ENCODE data around the gene ABCA13.
"Not testable (repeated sequence)": the region's sequence is repeated elsewhere in the genome, so short reads cannot be mapped to it uniquely, and the experiment has no call there.

The ABCA13 gene

DNA sequence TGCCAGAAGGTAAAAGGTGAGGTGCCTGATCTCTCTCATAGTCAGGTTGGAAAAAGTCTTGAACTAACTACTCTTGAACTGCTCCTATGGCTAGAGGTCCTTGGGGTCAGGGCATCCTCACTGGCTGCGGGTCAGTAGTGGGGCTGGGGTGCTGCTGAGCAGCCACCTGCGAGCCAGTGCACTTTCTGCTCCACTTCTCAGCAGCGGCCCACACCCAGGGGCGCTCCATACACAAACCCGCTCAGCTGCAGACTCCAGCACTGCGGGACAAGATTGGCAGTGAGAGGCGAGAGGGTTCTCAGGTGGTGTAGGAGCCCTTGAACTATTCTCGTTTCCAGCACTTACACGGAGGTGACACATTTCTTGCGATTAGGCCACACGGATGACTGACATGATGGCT is 6.0 kb downstream of the ABCA13 start:
- DNase-seq: no peak

DNA sequence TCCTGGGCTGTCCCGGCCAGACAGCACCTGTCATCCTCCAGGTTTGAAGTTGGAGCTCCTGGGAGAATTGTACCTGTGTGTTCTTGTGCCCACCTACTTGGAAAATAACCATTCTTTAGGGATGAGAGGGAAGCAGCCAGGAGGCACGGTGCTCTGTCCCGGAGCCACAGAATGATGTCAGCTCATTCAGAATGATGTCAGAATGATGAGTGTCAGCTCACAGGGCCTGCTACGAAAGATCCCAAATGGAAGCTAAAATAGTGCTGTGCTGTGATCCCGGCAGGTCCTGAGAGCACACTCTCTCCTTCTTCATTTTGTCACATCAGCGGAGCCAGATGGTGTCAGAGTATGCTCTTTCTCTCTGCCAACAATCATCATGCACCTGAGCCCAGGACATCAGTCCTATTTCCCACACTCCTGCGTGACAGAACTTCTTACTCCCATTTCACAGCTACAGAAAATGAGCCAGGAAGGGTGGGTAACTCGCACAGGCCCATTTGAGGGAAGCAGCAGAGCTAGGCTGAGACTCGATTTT is 8.3 kb downstream of the ABCA13 start:
- no peak for DNase-seq

DNA sequence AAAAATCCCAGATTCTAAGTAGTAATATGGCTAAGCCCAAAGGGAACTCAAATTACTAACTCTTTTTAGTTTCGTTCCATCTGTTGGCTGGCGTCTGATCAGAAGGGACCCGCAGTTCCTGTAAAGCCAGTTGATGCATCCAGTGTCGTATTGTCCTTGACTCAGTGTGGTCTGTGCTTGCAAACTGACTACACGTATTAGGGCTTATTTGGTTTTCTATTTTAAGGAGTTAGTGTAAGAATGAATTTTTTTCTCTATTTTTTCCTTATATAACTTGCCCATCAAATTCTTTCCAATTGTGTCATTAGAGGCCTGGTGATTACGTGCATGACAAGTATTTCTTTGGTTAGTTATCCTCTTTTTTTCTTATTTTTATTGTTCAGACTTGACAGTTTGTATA is 9.7 kb downstream of the ABCA13 start:
- DNase-seq: no peak

DNA sequence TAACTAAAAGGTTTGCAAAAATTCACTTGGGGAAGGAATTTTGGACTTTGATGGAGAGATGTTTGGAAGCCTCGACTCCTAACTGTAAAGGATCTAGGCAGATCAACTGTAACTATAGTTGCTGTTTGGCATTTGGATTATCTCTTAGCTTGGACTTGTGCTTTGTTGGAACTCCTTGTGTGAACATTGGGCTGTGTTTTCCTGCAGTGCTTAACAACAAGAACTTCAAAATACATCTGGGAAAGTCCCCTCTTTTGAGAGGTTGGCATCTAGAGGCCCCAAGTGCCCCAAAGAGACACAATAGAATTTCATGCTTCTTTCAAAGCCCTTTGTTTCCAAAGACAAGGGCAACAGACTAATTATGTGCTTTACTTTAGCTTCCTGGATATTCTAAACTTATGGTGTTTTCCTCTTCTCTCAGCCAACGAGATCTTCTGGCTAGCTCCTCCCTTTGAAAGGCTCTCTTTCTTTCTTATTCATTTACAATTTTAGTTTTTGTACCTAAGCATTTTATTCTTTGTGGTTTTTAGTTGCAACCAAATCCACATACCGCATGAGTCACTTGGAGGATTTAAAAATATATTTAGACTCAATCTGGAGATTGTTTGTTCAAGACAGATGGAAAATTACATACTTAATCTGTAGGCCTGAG is 11.6 kb downstream of the ABCA13 start:
- DNase-seq: no peak

DNA sequence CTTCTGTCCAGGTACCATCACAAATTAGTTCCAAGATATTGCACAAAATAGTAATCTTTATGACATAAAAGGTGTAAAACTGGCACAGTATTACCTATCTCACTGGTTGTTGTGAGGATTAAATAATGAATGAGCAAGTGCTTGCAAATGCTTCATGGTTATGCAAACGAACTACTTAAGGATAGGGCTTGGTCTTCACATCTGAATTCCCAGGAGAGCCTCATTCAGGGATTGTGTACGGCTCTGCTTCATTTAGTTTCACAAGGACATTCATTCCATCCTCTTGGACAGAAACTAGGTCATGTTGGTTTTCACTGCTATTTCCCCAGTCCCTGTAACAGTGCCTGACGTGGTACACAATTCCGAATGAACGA is 12.1 kb downstream of the ABCA13 start:
- DNase-seq: no peak

DNA sequence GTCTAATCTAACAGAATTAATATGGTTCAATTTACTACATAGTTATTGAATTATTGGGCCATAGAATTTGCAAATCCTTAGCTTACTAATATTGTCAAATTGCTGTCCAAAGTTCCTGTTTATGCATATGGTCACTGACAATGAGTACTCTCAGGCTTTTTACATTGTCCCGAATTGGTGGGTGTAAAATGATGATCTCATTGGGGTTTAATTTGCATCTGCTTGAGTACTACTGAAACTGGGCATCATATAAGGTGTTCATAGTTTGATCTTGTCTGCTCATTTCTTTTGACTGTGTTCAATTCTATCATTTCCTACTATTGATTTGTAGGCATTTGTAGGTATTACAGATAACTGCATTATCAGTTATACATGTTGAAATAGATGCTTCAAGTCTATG is 12.7 kb downstream of the ABCA13 start:
- DNase-seq: no peak

DNA sequence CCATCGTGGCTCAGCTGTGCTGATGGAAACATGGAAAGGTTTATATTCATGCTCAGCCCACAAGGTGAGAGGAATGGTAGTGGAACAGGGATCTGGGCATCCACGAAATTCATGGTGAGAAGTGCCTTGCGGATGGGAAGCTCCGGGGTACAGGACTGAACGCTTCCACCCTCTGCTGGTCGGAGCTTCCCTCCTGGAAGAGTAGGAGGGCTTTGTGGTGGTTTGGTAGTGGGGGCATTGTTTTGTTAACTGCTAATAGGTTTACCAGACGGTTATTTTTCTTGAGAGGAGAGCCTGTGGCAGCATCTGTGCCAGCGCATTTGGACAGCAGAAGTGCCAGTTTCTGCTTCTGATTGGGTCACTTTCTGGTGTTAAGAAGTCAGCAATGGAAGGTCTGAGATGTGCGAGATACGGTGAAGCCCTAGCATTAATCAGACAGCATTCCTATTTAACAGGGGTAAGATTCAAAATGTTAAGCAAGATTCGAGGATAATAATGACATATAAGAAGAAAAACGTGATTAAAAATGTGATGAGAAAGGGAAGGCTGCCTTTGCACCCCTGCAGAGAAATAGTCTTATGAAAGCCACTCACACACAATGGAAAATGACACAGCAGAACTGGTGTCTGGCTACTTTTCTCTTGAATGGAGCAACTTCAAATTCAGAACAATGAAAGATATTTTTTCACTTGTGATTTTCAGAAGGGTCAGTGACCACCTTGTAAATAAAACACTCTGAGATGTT is 17.7 kb downstream of the ABCA13 start:
- DNase-seq: no peak

DNA sequence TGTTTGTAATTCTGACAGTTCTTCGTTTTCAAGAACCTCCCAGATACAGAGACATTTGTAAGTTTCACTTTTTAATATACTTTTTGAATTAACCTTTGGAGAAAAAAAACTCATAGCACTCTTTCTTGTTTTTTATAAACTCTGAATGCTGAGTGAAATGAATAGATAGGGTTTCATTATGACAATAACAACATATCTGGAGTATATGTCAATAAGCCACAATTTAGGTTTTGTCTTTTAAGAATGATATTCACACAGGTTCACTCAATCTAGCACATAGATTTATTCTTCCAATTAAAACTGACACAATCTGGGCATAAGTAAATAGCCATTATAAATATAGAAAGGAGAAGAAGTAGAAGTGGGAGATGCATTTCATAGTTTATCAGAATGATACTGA is 21.7 kb downstream of the ABCA13 start:
- DNase-seq: no peak

DNA sequence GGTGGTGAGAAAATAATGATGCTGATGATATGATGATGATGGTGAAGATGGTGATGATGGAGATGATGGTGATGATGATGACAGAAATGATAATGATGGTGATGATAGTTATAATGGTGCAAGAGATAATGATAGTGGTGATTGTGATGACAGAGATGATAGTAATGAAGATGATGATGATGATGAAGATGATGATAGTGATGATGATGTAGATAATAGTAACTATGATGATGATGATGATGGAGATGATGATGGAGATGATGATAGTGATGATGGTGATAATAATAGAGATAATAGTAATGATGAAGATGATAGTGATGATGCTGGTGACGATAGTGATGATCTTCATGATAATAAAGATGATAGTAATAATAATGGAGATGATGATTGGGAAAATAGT is 22.2 kb downstream of the ABCA13 start:
- DNase-seq: no peak

DNA sequence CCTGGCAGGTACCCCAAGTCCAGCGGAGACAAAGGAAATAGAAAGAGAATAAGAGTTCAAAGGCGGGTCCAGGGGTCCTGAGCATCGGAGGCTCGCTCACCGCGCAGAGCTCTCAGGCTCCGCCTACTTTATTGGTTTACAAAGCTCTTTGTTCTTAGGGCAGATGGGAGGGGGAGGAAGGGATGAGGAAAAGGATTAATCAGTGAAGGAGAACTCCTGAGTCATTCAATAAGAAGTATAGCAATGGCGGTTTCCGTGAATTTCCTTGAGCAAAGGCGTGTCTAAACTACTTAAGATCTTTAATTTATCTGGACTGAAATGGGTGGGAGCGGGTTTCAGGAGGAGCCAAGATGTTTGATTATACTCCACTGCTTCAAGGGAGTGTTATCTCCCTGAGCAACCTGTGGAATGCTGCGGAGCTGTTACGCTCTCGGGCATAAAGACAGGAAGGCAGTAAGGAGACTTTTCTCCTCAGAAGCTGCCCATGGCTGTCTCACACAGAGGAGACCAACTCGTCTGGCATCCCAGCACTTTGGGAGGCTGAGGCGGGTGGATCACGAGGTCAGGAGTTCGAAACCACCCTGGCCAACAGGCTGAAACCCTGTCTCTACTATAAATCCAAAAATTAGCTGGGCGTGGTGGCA is 29.8 kb downstream of the ABCA13 start:
- DNase-seq: not testable (repeated sequence)

DNA sequence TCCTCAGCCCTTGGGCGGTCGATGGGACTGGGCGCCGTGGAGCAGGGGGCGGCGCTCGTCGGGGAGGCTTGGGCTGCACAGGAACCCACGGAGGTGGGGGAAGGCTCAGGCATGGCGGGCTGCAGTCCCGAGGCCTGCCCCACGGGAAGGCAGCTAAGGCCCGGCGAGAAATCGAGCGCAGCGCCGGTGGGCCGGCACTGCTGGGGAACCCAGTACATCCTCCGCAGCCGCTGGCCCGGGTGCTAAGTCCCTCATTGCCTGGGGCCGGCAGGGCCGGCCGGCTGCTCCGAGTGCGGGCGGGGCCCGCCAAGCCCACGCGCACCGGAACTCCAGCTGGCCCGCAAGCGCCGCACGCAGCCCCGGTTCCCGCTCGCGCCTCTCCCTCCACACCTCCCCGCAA is 31.7 kb downstream of the ABCA13 start:
- DNase-seq: not testable (repeated sequence)

DNA sequence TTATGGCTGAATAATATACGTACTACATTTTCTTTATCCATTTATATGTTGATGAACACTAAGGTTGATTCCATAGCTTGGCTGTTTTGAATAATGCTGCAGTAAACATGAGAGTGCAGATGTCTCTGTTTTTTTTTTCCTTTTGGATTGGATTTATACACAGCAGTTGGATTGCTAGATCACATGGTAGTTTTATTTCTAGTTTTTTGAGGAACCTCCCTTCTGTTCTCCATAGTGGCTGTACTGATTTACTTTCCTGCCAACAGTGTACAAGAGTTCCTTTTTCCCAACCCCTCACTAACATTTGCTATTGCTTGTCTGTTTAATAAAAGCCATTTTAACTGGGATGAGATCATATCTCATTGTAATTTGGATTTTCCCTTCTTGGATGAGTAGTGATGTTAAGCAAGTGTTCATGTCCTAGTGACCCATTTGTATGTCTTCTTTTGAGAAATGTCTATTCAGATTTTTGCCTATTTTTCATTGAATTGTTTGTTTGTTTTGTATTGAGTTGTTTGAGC is 36.0 kb downstream of the ABCA13 start:
- DNase-seq: no peak

DNA sequence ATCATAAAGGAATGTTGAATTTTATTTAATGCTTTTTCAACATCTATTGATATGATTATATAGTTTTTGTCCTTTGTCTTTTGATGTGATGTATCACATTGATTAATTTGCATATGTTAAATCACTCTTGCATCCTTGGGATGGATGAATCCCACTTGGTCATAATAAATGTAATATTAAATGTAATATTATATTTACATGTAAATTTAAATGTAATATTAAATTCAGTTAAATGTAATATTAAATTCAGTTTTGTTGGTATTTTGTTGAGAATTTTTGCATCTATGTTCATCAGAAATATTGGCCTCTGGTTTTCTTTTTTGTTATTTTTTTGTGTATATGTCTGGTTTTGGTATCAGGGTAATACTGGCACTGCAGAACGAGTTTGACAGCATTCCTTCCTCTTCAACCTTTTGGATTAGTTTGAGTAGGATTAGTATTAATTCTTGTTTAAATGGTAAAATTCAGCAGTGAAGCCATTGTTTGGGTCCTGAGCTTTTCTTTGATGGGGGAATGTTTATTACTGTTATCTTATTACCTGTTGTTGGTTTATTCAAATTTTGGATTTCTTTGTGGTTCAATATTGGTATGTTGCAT is 37.8 kb downstream of the ABCA13 start:
- DNase-seq: no peak

DNA sequence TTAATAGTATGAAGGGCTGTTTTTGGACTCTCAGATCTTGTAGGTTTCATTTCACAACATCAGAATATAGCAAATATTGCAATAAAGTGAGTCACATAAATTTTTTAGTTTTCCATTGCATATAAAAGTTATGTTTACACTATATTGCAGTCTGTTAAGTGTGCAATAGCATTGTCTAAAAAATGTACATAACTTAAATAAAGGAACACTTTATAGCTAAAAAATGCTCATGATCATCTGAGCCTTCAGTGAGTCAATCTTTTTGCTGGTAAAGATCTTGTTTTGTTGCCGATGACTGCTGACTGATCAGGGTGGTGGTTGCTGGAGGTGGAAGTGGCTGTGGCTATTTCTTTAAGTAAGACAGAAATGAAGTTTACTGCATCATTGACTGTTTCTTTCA is 42.0 kb downstream of the ABCA13 start:
- no peak for DNase-seq

DNA sequence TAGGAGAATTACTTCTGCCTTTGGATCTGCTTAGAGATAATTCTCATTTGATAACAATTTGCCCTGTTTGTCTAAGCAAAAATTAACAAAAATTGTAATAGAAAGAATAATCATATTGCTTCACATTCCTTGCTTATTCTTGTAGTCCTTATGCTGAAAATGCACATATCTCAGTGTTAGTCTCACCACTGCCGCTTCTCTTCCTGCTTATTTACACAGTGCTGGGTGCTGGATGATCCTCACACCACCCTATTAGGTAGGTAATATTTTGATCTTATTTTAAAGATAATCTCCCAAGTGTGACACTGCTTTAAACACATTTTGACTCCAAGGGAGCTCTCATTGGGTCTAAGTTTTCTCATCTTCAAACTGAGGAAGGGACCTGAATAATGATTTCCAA is 46.0 kb downstream of the ABCA13 start:
- no peak for DNase-seq

DNA sequence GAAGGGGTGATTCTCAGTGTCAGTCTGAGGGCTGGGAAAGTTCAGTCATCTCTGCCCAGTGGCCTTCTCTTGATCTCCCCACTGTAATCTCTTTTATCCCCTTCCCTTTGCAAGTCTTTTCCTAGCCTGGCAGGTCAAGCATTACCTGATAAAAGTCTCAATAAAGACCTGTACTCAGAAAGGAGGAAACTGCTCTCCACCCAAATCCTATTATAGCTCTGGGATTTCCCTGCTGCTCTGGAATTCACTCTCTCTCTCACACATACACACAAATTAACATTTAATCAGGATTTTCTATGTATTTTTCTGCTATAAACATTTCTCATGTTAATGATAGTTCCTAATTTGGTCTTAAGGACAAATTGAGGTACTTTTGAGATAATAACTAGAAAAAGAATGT is 46.5 kb downstream of the ABCA13 start:
- DNase-seq: no peak

DNA sequence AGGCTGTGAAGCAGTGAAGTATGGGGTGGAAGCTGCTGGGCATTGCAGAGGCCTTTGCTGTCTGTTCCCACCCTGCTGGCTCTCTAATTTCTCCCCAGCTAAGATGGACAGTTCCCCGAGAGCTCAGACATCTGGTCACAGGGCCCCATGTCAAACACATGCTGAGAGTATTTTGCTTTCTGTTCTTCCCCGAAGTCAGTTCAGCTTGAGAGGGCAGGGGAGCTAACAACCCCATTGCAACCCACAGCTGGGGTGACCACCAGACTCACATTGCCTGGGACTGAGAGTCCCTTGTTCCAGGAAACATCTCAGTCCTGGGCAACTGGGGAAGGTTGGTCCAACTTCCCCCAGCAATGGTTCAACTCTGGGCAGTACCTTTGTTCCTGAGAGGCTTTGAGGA is 52.8 kb downstream of the ABCA13 start:
- DNase-seq: no peak

DNA sequence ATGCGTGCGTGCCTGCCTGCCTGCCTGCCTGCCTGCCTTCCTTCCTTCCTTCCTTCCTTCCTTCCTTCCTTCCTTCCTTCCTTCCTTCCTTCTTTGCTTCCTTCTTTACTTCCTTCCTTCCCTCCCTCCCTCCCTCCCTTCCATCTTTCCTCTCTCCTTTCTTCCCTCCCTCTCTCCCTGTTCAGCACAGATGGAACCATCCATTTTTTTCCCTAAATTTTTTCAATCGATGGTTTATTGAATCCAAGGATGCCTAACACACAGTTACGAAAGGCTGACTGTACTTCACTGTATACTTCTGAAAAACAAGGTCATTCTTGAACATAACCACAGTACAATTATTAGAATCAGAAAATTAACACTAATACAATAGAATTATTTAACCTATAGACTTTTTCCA is 53.8 kb downstream of the ABCA13 start:
- DNase-seq: no peak

DNA sequence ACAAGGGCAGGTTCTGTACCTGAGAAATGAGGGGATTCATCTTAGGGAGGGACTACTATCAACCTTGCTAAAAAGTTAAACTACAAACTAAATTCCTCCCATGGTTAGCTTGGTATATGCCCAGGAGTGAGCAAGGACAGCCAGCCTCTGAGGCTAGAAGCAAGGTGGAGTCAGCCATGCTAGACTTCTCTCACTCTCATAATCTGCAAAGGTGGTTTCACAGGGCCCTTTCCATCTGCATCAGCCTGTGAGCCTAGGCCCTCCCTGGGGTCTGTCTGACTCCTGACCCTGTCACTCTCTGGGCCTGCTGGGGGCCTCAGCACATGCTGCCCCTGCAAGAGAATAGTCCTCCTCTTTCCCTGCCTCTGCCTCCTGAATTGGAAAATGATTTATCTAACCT is 66.1 kb downstream of the ABCA13 start:
- no peak for DNase-seq

DNA sequence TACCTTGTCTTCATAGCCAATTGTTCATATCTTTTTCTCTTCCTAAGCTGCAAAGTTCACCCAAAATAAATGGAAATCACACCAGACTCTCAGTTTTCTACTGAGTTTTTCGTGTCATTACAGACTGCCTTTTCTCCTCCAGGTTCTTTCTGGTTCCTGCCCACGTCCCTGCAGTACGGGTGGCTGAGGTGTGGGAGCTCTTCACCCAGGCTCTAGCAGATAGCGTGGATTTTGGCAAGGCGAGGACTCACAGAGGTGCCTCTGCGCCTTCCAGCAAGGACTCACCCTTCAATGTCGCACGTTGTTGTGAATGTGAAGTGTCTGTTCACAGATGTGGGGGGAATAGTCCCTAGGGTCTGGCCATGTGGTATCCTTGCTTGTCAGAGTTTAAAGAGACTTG is 71.6 kb downstream of the ABCA13 start:
- no peak for DNase-seq

DNA sequence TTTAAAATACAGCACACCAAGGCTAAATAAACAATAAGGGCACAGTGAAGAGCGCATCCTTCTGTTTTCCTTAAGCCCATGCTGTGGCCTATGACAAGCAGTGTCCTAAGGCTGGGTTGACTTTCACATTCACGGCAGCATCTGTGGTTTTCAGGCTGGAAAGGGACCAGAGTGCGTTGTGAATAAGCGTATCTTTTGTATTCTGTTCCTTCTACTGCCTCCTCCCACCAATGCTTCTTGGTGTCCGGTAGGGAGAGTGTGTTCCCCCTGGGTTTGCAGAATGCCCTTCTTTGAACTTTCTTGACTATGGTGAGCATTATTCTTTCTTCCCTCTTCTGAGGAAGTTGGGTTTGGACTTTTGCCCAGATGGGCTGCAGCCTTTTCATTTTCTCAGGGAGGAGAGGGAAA is 73.6 kb downstream of the ABCA13 start:
- DNase-seq: no peak

DNA sequence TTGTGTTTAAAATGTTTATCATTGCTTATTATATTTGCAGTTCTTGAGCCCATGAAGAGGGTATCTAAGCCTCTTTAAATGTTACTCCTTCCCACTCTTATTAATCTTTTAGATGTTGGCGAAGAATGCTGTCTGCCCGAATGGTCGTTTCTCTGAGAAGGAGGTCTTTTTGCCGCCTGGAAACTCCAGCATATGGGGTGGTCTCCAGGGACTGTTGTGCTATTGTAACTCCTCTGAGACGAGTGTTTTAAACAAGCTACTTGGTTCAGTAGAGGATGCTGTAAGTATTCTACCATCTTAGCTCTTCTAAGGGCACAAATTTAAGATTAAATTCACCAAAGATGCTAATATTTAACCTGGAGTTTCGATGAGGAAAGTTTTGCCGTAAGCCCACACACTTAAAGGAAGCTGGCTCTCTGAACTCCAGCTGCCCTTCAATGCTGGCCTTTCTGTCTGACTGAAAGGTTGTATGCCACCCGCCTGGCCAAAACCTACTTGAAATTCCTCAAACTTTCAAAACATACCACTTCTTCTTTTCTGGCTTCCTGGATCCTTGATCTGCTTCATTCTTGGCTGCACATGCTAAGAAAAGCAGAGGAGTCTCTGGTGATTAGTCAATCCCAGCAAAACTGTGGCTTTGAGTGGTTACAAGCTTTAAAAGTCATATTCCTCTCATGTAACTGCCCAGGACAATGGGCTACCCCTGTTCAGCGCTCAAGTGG is 74.7 kb downstream of the ABCA13 start:
- no peak for DNase-seq

DNA sequence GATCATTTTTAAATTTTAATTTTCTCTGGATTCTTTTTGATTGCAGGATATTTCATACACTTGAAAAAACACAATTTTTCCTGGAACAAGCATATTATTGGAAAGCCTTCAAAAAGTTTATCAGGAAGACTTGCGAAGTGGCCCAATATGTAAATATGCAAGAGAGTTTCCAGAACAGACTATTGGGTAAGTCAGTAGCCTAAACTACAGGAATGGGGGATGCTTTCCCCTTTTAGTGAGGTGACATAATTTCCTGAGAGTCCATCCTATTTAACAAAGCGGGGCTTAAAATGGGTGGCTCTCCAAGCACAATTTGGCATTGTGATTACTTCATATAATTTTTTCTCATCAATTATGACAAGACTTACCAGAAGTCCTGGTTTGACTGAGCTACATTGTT is 77.9 kb downstream of the ABCA13 start:
- DNase-seq: no peak
